ENCODE data around the gene LRRK2. TPM values are rescaled to one million over a fixed set of nuclear protein-coding genes. Genes with fewer than 3 reads are reported as not detected.

Gene LRRK2
- total RNA-seq, 1 experiment from 2014 or later: 0.13 TPM

DNA sequence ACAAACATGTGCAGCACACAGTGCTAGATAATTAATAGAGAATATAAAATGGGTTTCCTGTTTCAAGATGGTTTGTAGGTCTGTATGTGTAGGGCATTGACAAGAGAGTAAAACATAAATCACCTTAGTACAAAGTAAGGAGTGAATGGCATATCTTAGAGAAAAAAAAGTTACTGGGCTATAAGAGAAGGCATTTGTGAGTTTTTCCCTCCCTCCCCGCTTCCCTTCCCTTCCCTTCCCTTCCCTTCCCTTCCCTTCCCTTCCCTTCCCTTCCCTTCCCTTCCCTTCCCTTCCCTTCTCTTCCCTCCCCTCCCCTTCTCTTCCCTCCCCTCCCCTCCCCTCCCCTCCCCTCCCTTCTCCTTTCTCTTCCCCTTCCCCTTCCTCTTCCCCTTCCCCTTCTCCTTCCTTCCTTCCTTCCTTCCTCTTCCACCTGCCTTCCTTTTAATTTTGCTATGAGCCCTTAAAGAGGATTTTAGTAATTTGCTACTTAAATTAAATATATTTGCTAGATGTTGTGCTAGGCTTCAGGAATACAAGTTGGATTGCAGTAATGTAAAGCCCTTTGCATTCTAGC is 57.1 kb downstream of the LRRK2 start:
- no peaks in the 10 kb centered on the region for H3K27me3 ChIP-seq (ENCODE audit: control insufficient read depth, insufficient read depth, low read length)
- DNase-seq (ENCODE audit: low read depth, low spot score): no peak
- no peak for ATAC-seq
- no peak overlapping the region for H3K4me3 ChIP-seq (ENCODE audit: low read depth in 2 of 2, low read length in 2 of 2)
- H3K9me3 ChIP-seq (ENCODE audit: control insufficient read depth, insufficient read depth, low read depth, low read length): no peaks in the 10 kb centered on the region
- no peaks in the 10 kb centered on the region for H3K4me1 ChIP-seq (ENCODE audit: control insufficient read depth, insufficient read depth, low read length)
- ChIA-PET CTCF (no interaction called here), POLR2A (no interaction called here)
- in situ Hi-C loops (cut with HindIII; ENCODE audit: low pct_unique_long_range_greater_than_20kb, low sequenced_read_pairs): no loop called here
- H3K36me3 ChIP-seq (ENCODE audit: control insufficient read depth, insufficient read depth, low read length): no peaks in the 10 kb centered on the region
- intact Hi-C loops (cut with micrococcal nuclease; ENCODE audit: unreplicated experiment): no loop called here
- no peak overlapping the region for H3K27ac ChIP-seq (ENCODE audit: low read length)
- no TSS peak for BruUV-seq (replicated peaks)
- TF ChIP-seq TCF7L2 (IDR thresholded peaks at IDR 0.05; ENCODE audit: low read depth, low read length) (no peak), SIN3A (IDR thresholded peaks at IDR 0.05; ENCODE audit: borderline replicate concordance, insufficient read depth, low read depth, low read length) (no peak), POLR2AphosphoS5 (IDR thresholded peaks at IDR 0.05; ENCODE audit: low read depth, low read length) (no peak)
- TF ChIP-seq, protein P1, sequence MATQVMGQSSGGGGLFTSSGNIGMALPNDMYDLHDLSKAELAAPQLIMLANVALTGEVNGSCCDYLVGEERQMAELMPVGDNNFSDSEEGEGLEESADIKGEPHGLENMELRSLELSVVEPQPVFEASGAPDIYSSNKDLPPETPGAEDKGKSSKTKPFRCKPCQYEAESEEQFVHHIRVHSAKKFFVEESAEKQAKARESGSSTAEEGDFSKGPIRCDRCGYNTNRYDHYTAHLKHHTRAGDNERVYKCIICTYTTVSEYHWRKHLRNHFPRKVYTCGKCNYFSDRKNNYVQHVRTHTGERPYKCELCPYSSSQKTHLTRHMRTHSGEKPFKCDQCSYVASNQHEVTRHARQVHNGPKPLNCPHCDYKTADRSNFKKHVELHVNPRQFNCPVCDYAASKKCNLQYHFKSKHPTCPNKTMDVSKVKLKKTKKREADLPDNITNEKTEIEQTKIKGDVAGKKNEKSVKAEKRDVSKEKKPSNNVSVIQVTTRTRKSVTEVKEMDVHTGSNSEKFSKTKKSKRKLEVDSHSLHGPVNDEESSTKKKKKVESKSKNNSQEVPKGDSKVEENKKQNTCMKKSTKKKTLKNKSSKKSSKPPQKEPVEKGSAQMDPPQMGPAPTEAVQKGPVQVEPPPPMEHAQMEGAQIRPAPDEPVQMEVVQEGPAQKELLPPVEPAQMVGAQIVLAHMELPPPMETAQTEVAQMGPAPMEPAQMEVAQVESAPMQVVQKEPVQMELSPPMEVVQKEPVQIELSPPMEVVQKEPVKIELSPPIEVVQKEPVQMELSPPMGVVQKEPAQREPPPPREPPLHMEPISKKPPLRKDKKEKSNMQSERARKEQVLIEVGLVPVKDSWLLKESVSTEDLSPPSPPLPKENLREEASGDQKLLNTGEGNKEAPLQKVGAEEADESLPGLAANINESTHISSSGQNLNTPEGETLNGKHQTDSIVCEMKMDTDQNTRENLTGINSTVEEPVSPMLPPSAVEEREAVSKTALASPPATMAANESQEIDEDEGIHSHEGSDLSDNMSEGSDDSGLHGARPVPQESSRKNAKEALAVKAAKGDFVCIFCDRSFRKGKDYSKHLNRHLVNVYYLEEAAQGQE (IDR thresholded peaks at IDR 0.05; ENCODE audit: insufficient read depth in 1 of 2, low read depth in 2 of 2, low read length in 1 of 2): no peak
- TF ChIP-seq, protein P2, sequence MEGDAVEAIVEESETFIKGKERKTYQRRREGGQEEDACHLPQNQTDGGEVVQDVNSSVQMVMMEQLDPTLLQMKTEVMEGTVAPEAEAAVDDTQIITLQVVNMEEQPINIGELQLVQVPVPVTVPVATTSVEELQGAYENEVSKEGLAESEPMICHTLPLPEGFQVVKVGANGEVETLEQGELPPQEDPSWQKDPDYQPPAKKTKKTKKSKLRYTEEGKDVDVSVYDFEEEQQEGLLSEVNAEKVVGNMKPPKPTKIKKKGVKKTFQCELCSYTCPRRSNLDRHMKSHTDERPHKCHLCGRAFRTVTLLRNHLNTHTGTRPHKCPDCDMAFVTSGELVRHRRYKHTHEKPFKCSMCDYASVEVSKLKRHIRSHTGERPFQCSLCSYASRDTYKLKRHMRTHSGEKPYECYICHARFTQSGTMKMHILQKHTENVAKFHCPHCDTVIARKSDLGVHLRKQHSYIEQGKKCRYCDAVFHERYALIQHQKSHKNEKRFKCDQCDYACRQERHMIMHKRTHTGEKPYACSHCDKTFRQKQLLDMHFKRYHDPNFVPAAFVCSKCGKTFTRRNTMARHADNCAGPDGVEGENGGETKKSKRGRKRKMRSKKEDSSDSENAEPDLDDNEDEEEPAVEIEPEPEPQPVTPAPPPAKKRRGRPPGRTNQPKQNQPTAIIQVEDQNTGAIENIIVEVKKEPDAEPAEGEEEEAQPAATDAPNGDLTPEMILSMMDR (IDR thresholded peaks at IDR 0.05): no peak

DNA sequence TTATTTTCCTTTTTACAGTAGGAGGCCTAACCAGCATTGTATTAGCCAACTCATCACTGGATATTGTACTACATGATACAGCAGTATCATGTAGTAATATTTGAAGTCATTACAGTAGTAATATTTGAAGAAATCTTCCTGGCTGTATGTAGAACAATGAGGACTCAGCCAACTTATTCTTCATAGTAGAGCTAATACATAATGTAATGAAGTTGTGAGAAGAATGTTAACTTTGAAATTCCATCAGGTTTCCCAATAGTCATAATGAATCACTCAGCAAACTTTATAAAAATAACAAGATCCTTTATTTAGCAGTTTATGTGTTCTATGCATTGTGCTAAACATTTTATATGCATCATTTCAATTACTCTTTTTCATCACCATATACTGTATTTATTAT is 61.8 kb downstream of the LRRK2 start:
- no peak for DNase-seq (ENCODE audit: low read depth, low spot score)
- CTCF ChIA-PET: no interaction called here

More for the DNA sequence above, 61.8 kb downstream of the LRRK2 start:
- Histone ChIP-seq H3K9me3 (ENCODE audit: control insufficient read depth, insufficient read depth, low read depth, low read length) (no peaks in the 10 kb centered on the region), H3K4me1 (ENCODE audit: control insufficient read depth, insufficient read depth, low read length) (no peaks in the 10 kb centered on the region), H3K27ac (ENCODE audit: low read length) (no peak overlapping the region), H3K27me3 (ENCODE audit: control insufficient read depth, insufficient read depth, low read length) (no peaks in the 10 kb centered on the region), H3K36me3 (ENCODE audit: control insufficient read depth, insufficient read depth, low read length) (no peaks in the 10 kb centered on the region), H3K4me3 (ENCODE audit: low read depth in 2 of 2, low read length in 2 of 2) (no peak overlapping the region)
- POLR2A ChIA-PET: no interaction called here
- intact Hi-C loops (cut with micrococcal nuclease; ENCODE audit: unreplicated experiment): no loop called here
- no TSS peak for BruUV-seq (replicated peaks)
- ATAC-seq: no peak
- in situ Hi-C loops (cut with HindIII; ENCODE audit: low pct_unique_long_range_greater_than_20kb, low sequenced_read_pairs): no loop called here
- no peak for TF ChIP-seq SIN3A (IDR thresholded peaks at IDR 0.05; ENCODE audit: borderline replicate concordance, insufficient read depth, low read depth, low read length)
- no peak for TF ChIP-seq POLR2AphosphoS5 (IDR thresholded peaks at IDR 0.05; ENCODE audit: low read depth, low read length)
- TF ChIP-seq, protein P1 (IDR thresholded peaks at IDR 0.05; ENCODE audit: insufficient read depth in 1 of 2, low read depth in 2 of 2, low read length in 1 of 2): no peak
